NCI-H510A treated with DMSO at 0.1 percent for 48 hours (cell line): ENCODE results near the gene UBASH3A.
"Not testable (repeated sequence)": the region's sequence is repeated elsewhere in the genome, so short reads cannot be mapped to it uniquely, and the experiment has no call there.

Experiments
- DNase-seq: peaks from one replicate; lab custom pipeline; 2025; lab: John Stamatoyannopoulos, UW

The UBASH3A gene

GRCh38 chr21:42390696-42391095 lies 13.0 kb upstream of the UBASH3A start:
- no peak for DNase-seq

DNA sequence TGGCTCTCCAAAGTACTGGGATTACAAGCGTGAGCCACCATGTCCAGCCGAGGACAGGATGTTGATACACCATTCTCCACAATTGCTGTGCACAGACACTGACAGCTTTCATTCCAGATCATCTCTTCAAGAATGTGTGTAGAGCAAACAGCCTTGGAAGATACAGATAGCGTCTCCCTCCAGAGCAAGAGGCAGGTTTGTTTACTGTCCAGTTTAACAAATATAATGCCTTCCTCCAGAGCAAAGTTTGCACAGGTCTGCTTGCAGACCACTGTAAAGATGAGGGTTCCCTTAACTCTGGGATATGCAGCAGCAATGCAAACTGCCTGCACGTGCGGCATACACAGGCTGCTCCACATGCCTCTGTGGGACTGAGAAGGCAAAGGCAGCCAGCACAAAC lies 12.4 kb upstream of the UBASH3A start:
- DNase-seq: no peak

DNA sequence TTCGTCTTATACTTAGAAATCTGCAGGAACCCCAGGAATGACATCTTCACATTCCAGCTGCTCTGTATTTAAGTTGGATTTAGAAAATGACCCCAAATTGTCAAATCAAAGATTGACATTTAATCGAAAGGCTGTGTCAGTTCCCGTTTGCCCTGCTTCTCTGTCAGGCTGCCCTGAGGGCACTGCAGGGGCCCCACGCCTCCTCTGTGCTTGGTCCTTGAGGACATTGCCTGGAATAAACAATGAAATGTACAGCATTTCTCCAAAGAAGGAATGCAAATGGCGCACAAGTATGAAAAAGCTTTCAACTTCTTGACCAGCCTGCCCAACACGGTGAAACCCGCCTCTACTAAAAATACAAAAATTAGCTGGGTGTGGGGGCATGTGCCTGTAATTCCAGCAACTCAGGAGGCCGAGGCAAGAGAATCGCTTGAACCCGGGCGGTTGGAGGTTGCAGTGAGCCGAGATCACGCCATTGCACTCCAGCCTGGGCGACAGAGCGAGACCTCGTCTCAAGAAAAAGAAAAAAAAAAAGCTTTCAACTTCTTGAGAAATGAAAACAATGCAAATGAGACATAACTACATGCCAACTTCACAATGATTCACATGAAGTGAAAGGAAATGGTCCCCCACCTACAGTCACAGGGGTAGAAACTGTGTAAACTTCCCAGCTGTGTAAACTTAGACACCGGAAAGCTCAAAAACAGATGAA lies 10.8 kb upstream of the UBASH3A start:
- DNase-seq: no peak

- DNase-seq: no peak
Observed at GRCh38 chr21:42393443-42393950, 10.2 kb upstream of the UBASH3A start.

- DNase-seq: no peak
Observed at GRCh38 chr21:42395302-42395701, 8.4 kb upstream of the UBASH3A start.

GRCh38 chr21:42395905-42396651 lies 7.6 kb upstream of the UBASH3A start, which contains the start of gene TMPRSS3:
TSS of gene TMPRSS3 (minus strand) at chr21:42396052. CDS start at chr21:42395417, 635 bp downstream.
- no peak for DNase-seq

GRCh38 chr21:42396799-42397745 lies 6.6 kb upstream of the UBASH3A start:
- DNase-seq: no peak

GRCh38 chr21:42397746-42398394 lies 5.8 kb upstream of the UBASH3A start:
- no peak for DNase-seq

GRCh38 chr21:42398436-42399028 lies 5.2 kb upstream of the UBASH3A start:
- DNase-seq: no peak

DNA sequence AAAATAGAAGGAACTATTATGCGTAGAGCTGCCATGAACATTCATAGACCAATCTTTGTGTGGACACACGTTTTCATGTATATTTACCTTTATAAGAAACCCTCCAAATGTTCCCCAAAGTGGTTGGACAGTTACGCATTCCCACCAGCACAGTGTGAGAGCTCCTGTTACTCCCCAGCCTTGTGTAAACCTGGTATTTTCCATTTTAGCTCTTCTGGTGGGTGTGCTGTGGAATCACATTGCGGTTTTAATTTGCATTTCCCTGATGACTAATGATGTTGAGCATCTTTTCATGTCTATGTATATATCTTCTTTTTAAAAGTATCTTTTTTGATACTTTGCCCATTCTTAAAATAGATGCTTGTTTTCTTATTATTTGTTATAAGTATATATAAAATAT lies 3.2 kb upstream of the UBASH3A start:
- no peak for DNase-seq

- DNase-seq: no peak
Observed at GRCh38 chr21:42401154-42401553, 2.5 kb upstream of the UBASH3A start.

DNA sequence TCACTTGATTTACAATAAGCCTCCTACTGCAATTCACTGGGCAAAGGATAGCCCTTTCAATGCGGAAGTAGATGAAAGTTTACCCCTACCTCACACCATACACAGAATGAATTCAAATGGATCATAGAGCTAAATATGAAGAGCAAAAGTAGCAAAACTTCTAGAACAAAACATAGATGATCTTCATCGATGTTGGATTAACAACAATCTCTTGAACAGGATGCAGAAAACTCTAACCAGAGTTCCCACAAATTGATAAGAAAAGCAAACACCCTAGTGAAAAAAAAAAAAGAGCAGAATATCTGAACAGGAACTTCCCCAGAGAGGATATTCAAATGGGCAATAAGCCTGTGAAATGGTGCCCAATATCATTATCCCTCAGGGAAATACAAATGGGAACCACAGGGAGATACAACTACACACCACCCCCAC lies 1.9 kb upstream of the UBASH3A start:
- no peak for DNase-seq

DNA sequence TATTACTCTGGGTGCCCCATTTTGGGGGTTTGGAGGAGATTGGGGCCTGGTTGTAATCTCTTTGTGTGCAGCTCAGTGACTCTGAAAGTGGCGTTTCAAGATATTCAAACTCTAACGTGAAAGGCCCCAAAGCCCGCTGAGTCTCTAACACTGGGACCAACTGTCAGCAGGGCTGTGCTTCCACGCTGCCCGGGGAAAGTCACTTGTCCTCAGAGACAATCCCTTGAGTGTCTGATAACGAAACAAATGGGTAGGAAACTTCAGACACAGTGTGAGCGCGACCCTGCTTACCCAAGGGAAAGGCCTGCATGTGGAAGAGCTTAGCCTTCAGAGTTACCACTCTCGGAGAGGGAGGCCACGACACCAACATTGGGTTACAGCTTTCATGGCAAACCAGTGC lies 837 bp downstream of the UBASH3A start:
- DNase-seq: no peak

GRCh38 chr21:42405064-42406013 lies 1.6 kb downstream of the UBASH3A start:
- DNase-seq: no peak

GRCh38 chr21:42406201-42406621 lies 2.5 kb downstream of the UBASH3A start:
- no peak for DNase-seq

- DNase-seq: no peak
Observed at GRCh38 chr21:42406866-42407265, 3.2 kb downstream of the UBASH3A start.

- no peak for DNase-seq
Observed at GRCh38 chr21:42407476-42407875, 3.8 kb downstream of the UBASH3A start.

- DNase-seq: not testable (repeated sequence)
Observed at GRCh38 chr21:42408718-42409117, 5.0 kb downstream of the UBASH3A start.

DNA sequence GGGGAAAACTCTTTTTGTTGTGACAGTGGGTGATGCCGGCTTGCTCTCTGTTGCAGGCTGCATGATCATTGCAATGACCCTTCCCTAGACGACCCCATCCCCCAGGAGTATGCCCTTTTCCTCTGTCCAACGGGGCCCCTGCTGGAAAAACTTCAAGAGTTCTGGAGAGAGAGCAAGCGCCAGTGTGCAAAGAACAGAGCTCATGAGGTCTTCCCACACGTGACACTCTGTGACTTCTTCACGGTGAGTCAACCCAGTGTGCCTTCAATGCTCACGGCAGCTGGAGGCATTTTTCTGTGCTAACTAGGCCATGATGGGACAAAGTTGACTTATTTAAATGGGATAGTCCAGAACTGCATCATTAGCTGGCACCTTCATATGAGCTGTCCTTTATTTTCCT lies 5.7 kb downstream of the UBASH3A start:
- no peak for DNase-seq
